ENCODE results near the gene PMM1. TPM values are rescaled to one million over a fixed set of nuclear protein-coding genes. Genes with fewer than 3 reads are reported as not detected.
A peak's percentile ranks its signal among the peaks of the same experiment; 100 is the strongest.

PMM1 gene
- total RNA-seq, 1 donor from 2014 or later: 17.4 TPM

DNA sequence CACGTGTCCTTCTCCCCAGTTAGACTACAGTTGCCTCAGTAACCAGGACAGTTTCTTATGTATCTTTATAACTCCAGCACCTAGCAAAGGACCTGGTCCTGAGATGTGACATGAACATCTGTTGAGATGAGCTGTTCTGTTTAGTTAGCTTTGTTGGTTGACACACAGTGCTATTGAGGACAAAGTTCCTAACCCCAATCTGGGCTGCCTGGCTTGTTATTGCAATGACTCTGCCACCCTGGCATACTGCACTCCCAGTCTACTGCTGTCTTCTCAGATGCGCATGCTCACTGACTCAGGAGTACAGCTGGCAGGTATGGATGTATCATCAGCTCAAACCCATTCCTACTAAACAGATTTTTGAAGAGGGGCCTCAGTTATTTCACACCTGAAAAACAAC, 23.8 kb upstream of the PMM1 start:
- FAIRE-seq (no peak), DNase-seq (ENCODE audit: low read depth) (peak; percentile 37)
- TF ChIP-seq, protein P1, sequence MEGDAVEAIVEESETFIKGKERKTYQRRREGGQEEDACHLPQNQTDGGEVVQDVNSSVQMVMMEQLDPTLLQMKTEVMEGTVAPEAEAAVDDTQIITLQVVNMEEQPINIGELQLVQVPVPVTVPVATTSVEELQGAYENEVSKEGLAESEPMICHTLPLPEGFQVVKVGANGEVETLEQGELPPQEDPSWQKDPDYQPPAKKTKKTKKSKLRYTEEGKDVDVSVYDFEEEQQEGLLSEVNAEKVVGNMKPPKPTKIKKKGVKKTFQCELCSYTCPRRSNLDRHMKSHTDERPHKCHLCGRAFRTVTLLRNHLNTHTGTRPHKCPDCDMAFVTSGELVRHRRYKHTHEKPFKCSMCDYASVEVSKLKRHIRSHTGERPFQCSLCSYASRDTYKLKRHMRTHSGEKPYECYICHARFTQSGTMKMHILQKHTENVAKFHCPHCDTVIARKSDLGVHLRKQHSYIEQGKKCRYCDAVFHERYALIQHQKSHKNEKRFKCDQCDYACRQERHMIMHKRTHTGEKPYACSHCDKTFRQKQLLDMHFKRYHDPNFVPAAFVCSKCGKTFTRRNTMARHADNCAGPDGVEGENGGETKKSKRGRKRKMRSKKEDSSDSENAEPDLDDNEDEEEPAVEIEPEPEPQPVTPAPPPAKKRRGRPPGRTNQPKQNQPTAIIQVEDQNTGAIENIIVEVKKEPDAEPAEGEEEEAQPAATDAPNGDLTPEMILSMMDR (IDR thresholded peaks at IDR 0.05; ENCODE audit: insufficient read depth, low read length, severe bottlenecking): no peak
- Histone ChIP-seq H3K36me3 (ENCODE audit: control insufficient read depth, insufficient read depth, low read length) (peaks cover 4% of the 10 kb centered on the region), H3K4me3 (ENCODE audit: low read depth, low read length) (no peak overlapping the region), H3K27me3 (ENCODE audit: control insufficient read depth, insufficient read depth, low read length) (no peaks in the 10 kb centered on the region)

DNA sequence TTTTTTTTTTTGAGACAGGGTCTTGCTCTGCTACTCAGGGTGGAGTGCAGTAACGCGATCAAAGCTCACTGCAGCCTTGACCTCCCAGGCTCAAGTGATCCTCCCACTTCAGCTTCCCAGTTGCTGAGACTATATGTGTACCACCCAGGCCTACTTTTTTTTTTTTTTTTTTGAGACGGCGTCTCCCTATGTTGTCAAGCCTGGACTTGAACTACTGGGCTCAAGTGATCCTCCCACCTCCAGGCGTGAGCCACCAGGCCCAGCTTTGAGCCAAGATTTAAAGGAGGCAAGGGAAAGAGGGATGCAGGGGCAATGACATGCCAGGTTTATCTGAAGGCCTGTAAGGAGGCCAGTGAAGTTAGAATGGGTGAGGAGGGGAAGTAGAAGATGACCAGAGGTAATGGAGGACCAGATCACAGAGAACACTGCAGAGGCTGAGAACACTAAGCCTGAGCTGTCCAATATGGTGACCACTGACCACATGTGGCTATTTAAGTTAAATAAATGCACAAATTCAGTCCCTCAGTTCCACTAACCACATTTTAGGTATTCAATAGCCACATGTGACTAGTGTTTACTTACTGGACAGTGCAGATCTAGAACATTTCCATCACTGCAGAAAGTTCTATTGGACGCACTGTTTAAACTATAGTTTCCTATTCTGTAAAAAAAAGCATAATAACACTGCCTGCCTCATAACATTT, 23.1 kb upstream of the PMM1 start:
- TF ChIP-seq, protein P1 (IDR thresholded peaks at IDR 0.05; ENCODE audit: insufficient read depth, low read length, severe bottlenecking): no peak
- Histone ChIP-seq H3K27me3 (ENCODE audit: control insufficient read depth, insufficient read depth, low read length) (no peaks in the 10 kb centered on the region), H3K36me3 (ENCODE audit: control insufficient read depth, insufficient read depth, low read length) (peaks cover 5% of the 10 kb centered on the region), H3K4me3 (ENCODE audit: low read depth, low read length) (no peak overlapping the region)
- DNase-seq (ENCODE audit: low read depth) (peak; percentile 74), FAIRE-seq (no peak)

- Histone ChIP-seq H3K27me3 (ENCODE audit: control insufficient read depth, insufficient read depth, low read length) (no peaks in the 10 kb centered on the region), H3K36me3 (ENCODE audit: control insufficient read depth, insufficient read depth, low read length) (peaks cover 15% of the 10 kb centered on the region), H3K4me3 (ENCODE audit: low read depth, low read length) (no peak overlapping the region)
- DNase-seq (ENCODE audit: low read depth) (no peak), FAIRE-seq (no peak)
- TF ChIP-seq, protein P1 (IDR thresholded peaks at IDR 0.05; ENCODE audit: insufficient read depth, low read length, severe bottlenecking): no peak
Observed at GRCh38 chr22:41608386-41608785, 18.7 kb upstream of the PMM1 start.

GRCh38 chr22:41603873-41604332, 14.3 kb upstream of the PMM1 start:
- peaks cover 26% of the 10 kb centered on the region for H3K36me3 ChIP-seq (ENCODE audit: control insufficient read depth, insufficient read depth, low read length)
- FAIRE-seq (no peak), DNase-seq (ENCODE audit: low read depth) (no peak)
- TF ChIP-seq, protein P1 (IDR thresholded peaks at IDR 0.05; ENCODE audit: insufficient read depth, low read length, severe bottlenecking): no peak
- no peaks in the 10 kb centered on the region for H3K27me3 ChIP-seq (ENCODE audit: control insufficient read depth, insufficient read depth, low read length)
- no peak overlapping the region for H3K4me3 ChIP-seq (ENCODE audit: low read depth, low read length)

DNA sequence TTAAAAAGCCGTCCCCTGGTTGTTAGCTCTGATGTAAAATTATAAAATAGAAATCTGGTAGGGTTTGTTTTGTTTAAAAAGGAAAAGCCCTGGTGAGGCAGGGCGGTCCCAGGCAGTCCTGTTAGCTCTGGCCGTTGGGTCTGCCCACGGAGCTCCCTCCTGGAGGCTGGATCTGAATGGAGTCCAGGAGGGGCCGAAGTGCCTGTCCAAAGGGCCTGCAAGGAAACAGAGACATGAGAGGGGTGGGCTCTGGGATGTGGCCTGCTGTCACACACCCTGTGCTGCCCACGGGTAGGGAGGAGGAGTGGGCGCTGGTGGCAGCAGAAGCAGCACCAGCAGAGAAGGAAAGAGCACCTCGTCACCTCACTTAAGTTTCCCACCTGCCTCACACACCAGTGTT, 11.3 kb upstream of the PMM1 start:
- H3K36me3 ChIP-seq (ENCODE audit: control insufficient read depth, insufficient read depth, low read length): peaks cover 22% of the 10 kb centered on the region
- TF ChIP-seq, protein P1 (IDR thresholded peaks at IDR 0.05; ENCODE audit: insufficient read depth, low read length, severe bottlenecking): no peak
- no peaks in the 10 kb centered on the region for H3K27me3 ChIP-seq (ENCODE audit: control insufficient read depth, insufficient read depth, low read length)
- no peak for DNase-seq (ENCODE audit: low read depth)
- no peak for FAIRE-seq
- H3K4me3 ChIP-seq (ENCODE audit: low read depth, low read length): no peak overlapping the region
